GM19455 (cell line): ENCODE data around the gene ZFR.
"Not testable (repeated sequence)": the region's sequence is repeated elsewhere in the genome, so short reads cannot be mapped to it uniquely, and the experiment has no call there.

Source experiments
- ATAC-seq: cut with Tn5 transposase; IDR thresholded peaks from one replicate; pipeline ENCODE4 v1.9.1; 2021; ENCODE audit not compliant: unreplicated experiment

Gene ZFR

DNA sequence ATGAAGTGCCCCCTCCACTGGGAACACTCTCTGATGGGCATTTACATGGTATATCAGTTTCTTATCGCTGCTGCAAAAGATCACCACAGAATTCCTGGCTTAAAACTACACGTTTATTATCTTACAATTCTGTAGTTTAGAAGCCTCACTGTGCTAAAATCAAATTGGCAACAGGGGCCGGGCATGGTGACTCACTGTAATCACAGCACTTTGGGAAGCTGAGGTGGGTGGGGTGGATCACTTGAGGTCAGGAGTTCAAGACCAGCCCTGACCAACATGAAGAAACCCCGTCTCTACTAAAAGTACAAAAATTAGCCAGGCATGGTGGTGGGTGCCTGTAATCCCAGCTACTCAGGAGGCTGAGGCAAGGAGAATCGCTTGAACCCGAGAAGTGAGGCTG, 7.8 kb upstream of the ZFR start:
- not testable (repeated sequence) for ATAC-seq

DNA sequence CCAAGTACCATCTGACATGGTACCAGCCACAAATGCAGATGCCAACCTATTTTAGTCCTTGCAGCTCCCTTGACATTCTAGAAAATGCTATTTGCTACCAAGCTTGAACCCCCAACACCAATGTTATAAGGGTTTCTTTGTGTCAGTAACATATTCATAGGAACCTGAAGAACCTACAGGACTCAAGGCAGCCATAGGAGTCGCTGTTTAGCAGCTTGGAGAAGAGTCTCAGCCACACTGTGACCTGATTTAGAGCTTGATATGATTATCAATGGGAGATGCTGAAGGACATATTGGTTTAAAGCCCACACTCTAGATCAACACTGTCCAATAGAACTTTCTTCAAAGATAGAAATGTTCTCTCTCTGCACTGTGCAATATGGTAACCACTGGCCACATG, 6.4 kb upstream of the ZFR start:
- no peak for ATAC-seq

DNA sequence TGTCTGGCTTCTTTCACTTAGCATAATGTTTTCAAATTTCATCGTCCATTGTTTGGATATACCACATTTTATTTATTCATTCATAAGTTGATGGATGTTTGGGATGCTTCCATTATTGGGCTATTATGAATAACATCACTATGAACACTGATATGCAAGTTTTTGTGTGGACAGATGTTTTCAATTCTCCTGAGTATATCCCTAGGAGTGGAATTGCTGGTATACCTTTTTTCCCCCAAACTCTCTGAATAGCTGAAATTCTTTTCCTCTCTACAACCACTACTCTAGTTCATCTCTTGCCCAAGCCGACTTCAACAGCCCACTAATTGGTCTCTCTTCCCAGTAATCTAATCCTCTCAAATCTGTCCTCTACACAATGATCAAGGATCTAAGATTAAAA, 4.7 kb upstream of the ZFR start:
- ATAC-seq, result no peak

DNA sequence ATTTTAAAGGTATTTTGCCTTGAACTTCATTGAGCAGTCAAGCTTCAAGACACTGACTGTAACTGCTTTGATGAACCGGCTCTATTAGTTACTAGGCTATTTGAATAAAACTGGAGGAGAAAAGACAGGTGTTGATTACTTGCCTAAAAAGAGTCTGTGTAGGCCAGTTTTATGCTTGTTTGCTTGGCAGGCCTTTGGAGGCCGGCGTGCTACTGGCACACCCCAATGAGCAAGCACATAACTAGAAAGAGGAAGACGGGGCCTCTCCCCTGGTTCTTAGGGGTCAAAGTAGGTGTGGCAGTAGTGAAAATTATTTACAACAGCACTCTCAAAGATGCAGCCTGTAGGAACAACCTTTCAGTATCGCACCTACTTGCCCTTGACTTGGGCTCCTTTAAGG, 2.1 kb upstream of the ZFR start:
- no peak for ATAC-seq

DNA sequence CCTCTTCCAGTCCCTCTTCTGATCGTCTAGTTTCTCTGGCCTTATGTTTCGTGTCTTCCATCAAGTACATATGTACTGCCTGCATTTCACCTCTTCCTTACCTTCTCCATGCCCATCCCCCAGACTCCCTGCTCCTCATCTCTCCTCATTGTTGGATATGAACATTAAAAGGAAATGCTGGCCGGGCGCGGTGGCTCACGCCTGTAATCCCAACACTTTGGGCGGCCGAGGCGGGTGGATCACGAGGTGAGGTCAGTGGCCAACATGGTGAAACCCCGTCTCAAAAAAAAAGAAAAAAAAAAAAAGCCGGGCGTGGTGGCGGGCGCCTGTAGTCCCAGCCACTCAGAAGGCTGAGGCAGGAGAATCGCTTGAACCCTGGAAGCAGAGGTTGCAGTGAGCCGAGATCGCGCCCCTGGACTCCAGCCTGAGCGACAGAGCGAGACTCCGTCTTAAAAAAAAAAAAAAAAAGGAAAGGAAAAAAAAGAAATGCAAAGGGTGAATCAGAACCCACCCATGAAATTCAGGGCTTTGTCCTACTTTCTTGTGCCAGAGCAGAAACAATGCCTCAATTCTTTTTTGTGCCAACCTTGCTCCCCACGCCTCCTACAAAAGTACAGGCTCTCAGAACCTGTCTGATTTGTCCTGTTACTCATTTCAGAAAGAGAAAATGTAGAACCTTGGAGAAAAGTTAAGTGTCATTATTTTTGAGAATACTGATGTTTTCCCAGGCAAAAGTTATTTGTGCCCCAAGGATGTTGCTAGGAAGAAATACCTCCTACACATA, 1.5 kb upstream of the ZFR start:
- ATAC-seq, result no peak

DNA sequence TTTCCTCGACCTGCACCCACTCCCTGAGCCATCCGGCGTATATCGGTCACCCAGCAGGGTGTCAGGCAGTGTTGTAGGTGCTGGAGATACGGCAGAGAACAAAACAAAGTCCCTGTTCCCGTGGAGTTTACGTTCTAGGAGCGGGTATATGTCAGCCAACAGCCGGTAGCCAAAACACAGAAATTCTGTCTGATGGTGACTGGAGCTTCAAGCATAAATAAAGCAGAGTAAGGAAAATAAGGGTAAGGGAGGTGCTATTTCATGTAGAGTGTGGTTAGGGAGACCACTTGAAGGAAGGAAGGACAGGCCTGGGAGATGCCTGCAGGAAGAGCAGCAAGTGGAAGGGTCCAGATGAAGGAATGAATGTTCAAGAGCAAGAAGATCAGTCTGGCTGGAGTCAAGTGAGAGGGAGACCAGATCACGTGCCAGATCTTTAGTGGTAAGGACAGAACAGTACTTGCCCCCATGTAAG, 783 bp upstream of the ZFR start:
- ATAC-seq, result no peak

DNA sequence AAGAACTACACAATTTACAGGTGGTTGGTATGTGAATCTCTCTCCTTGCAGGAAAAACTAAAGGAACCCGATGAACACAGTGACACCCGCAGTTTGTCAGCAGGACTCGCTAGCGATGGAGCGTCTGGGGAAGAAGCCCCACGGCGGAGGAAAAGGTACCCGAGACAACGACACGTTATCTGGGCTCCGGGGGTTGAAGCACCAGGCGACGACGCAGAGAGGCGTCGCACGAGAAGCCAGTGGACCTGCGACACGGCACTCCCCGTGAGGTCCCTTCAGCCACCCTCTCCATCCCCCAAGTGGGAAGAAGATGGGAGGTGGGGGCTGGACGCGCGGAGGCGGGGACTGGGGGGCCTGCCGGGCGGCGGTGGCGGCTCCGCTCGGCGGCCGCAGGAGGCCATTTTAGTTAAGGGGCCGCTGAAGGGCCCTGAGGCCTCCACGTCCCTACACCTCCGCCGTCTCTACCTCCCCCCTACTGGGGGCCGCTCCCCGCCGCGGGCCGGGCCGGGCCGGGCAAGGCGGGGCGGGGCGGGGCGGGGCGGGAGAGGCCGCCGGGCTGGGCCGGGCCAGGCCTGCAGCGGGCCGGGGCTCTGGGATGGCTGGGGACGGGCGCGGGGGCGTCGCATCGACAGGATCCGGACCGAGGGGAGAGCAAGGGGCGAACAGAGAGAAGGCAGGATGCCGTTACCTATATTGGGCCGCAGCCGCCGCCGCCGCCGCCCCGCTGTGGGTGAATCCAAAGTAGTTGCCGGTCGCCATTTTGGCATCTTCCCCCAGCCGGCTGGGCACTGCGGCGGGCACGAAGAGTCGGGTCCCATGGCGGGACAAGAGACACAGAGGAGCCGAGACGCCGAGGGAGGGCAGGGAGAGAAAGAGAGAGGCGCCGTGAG, 754 bp downstream of the ZFR start:
- ATAC-seq, result peak; percentile 49

DNA sequence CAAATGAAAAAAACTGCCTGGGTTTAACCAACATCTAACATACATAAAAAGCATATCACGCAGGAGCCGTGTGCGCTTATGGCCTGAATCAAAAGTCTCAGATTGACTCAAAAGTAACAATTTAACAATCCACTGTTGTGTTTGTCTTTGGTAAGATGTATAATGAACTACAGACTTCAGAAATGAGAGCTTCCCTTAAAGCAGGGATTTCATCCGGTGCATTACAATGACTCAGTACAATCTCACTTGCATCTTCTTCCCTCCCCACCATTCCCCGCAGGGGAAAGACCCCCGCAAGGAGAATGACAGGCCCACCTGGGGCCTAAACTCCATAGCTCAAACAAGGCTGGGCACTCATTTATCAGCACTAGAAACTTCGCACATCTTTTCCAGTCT, 1.4 kb downstream of the ZFR start:
- no peak for ATAC-seq

DNA sequence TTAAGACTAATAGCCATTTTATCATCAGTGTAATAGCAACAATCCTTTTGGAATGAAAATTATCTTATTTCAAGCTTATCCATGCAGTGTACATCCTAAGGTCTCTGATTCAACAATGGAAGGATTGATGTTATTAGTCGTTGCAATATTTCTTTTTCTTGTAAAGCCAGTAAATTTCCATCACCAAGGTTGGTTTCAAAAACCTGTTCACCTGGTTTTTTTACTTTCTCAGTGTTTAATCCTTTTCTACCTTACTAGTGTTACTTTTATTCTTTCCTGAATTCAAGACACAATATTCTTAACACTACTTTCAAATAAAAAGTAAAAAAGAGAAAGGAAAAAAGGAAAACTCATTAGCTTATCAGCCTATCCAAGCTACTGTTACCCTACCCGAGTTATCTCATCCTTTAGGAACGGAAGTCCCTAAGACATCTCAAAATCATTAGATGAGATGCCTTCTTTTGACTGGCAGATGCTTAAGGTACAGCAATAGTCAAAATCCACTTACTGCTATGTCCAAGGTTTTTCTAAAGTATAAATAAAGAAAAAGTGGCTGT, 5.4 kb downstream of the ZFR start:
- ATAC-seq, result no peak

DNA sequence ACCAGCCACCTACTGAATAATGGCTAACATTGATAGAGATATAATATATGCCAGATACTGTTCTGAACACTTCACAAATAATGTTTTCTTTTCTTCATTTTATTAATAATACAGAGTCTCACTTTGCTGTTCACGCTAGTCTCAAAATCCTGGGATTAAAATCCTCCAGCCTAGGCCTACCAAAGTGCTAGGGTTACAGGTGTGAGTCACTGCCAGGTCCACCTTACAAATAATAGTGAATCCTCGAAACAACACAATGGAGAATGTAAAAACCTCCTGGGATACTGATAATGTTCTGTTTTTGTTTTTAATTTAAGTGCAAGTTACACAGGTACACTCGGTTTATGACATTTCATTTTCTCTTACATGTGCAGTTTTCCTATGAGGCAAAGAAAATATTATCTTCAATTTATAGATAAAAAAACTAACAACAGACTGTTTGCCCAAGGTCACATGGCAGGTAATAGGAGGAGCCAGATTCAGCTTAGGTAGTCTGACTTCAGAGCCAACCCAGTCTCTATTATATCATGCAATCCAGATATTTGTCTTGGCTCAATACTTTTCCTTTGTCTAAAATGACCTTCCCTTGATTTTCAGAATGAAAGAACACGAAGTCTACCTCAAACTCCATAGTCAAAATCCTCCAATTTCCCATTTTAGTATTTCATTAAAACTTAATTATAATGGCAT, 7.8 kb downstream of the ZFR start:
- no peak for ATAC-seq

DNA sequence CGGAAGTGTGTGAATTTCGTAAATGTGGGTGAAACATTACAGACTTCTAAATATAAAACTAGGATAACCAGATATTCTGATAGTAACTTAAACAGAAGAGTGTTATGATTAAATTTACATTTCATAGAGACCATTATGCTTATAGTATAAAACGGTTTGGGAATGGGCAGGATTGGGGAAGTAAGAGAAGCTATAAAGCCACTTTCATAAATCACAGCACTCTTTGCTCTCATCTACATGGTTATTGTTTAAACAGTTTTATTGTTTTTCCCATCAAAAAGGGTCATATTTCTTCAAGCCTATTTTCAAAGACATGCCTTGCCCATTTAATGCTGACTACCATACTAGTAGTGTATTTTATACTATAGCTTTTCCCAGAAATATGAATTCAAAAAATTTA, 9.2 kb downstream of the ZFR start:
- ATAC-seq, result no peak

DNA sequence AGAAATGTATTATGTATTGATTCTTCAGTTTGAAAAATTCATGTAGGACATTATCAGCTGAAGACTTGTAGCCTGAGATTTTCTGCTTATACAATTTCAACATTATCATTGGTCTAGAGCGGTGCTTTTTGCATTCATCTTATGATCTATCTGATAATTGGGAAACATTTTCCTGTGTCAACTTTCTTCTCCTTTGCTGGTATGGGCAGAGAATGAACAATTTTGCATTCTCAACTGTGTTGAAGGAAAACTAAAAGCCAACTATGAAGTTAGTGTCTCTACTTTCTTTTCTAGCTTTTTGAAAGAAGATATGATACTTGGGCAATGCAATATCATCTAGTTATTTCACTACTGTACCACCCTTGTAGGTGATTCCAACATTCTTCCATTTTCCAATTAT, 10.3 kb downstream of the ZFR start:
- ATAC-seq, result no peak

DNA sequence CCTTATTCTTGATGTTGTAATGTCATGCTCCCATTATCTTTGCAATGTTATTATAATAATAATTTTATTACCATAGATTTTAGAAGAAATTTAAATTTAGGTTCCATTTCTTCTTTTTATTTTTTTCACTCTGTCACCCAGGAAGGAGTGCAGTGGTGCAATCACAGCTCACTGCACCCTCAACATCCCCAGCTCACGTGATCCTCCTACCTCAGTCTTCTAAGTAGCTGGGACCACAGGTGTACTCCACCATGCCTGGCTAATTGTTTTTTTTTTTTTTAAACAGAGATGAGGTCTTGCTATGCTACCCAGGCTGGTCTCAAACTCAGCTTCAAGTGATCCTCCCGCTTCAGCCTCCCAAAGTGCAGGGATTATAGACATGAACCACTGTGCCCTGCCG, 11.9 kb downstream of the ZFR start:
- no peak for ATAC-seq

DNA sequence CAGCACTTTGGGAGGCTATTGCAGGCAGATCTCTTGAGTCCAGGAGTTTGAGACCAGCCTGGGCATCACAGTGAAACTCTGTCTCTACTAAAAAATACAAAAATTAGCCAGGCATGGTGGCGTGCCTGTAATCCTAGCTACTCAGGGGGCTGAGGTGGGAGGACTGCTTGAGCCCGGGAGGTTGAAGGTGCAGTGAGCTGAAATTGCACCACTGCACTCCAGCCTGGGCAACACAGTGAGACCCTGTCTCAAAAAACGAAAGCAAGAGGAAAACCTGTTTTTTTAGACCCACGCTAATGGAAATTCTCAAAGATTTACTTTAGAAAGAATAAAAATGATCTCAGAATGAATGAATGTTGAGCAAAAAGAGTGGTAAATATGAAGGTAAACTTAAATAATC, 13.7 kb downstream of the ZFR start:
- ATAC-seq, result not testable (repeated sequence)

DNA sequence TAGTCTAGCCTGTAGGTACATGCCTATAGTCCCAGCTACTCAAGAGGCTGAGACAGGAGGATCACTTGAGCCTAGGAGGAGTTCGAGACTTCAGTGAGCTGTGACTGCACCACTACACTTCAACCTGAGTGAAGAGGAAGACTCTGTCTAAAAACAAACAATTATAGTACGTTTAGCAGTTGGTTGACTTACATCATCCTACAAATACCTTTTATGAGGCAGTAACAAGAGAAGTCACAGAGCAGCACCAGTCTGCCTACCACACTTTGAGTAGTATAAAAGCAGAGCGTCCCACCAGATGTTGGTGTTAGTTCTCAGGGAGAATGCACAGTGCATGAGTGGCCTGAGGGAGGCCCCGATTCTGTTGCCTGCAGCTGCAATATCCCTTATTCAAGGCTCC, 16.1 kb downstream of the ZFR start:
- no peak for ATAC-seq

DNA sequence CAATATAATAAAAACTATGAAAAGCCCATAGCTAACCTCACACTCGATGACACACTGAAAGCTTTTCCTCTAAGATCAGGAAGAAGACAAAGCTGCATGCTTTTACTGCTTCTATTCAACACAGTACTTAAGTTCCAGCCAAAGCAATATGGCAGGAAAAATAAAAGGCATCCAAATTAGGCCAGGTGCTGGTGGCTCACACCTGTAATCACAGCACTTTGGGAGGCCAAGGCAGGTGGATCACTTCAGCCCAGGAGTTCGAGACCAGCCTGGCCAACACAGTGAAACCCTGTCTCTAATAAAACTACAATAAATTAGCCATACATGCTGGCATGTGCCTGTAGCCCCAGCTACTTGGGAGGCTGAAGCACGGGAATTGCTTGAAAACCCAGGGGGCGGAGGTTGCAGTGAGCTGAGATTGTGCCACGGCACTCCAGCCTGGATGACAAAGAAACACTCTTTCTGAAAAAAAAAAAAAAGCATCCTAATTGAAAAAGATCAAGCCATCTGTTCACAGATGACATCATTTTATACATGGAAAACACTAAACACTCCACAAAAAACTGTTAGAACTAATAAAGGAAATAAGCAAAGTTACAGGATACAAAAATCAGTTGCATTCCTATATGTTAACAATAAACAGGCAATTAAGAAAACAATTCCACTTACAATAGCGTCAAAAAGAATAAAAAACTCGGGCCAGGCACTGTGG, 17.9 kb downstream of the ZFR start:
- no peak for ATAC-seq

DNA sequence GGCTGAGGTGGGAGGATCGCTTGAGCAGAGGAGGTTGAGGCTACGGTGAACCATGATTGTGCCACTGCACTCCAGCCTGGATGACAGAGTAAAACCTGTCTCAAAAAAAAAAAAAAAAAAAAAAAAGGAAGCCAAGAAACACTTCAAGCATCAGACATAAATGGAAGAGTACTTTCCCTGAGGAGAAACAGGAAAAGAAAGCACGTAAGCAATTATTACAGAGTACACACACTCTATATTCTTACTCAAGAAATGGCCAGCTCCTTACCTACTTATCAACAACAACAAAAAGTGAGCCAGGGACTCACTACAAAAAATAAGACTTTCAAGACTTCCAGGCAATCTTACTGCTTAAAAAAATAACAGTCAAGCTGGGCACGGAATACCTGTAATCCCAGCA, 21.8 kb downstream of the ZFR start:
- ATAC-seq, result no peak

DNA sequence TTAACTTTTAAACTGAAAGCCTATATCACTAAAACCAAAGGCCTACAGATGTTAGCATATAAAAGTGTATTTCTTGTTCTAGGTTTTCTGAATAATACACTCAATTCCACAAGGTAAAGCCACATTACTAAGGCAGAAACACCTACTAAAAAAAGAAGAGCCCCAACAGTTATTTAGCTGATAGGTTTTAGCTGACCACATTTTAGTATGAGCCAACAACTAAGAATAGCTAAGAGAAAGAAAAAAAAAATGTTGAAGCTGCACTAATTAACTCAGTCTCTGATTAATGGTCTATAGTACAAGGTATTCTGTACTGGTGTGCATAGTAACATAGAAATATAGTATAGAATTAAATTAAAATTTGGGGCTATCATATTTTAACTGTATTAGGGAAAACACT, 23.5 kb downstream of the ZFR start:
- ATAC-seq, result no peak

DNA sequence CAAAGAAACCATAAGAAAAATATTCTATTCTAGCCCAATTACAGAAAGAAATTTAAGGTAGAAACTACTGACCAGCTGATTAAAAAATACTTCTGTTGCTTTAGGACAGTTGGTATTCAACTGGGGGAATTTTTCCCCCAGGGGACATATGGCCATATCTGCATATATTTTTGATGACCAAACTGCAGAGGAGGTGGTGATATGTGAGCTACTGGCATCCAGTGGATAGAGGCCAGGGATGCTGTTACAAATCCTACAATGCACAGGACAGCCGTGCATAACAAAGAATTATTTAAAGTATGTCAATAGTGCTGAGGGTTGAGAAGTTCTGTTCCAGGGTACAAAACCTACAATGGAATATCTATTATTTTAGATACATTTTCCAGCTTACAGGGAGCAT, 24.0 kb downstream of the ZFR start:
- no peak for ATAC-seq

DNA sequence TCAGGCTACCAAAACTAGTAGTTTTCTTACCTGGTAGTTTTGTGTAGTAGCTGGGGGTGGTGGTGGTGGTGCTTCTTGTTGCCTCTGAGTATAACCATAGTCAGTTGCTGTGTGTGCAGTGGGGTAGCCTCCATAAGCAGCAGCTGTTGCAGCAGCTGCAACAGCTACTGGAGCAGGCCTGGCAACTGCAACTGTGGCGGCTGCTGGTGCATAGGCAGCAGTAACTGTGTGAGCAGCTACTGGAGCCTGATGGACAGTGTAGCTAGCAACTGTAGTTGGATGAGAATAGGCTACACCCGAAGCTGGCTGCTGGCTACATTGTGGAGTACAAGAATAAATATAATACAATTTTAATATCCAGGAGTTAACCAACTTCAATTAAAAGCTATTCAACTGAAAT, 24.7 kb downstream of the ZFR start:
- no peak for ATAC-seq
